RPMI7951 (cell line): ENCODE data around the gene SPEN. TPM values are rescaled to one million over a fixed set of nuclear protein-coding genes. Genes with fewer than 3 reads are reported as not detected.

Source experiments
- DNase-seq: peaks from one replicate; pipeline ENCODE4 v3.0.0-alpha.2; 2012; ENCODE audit warnings: low read depth
- total RNA-seq: library from RNA; depleted of rRNA; stranded (reverse); fragments of >200 nt; shearing (Covaris generic); gene quantifications from 2 replicates; pipeline ENCODE4 v1.2.3, GENCODE V29; 2014

Gene SPEN
- total RNA-seq, 1 experiment from 2014 or later, result 14.1 TPM

DNA sequence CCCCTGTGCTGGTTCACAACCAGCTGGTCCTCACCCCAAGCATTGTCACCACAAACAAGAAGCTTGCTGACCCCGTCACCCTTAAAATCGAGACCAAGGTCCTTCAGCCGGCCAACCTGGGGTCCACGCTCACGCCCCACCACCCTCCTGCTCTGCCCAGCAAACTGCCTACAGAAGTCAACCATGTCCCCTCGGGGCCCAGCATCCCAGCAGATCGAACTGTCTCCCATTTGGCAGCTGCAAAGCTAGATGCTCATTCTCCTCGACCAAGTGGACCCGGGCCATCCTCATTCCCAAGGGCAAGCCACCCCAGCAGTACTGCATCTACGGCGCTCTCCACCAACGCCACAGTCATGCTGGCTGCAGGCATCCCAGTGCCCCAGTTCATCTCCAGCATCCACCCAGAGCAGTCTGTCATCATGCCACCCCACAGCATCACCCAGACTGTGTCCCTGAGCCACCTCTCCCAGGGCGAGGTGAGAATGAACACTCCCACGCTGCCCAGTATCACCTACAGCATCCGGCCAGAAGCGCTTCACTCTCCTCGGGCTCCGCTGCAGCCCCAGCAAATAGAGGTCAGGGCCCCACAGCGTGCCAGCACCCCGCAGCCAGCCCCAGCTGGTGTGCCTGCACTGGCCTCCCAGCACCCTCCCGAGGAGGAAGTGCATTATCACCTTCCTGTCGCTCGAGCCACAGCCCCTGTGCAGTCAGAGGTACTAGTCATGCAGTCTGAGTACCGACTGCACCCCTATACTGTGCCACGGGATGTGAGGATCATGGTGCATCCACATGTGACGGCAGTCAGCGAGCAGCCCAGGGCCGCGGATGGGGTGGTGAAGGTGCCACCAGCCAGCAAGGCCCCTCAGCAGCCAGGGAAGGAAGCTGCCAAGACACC is 87.8 kb downstream of the SPEN start:
- DNase-seq, result no peak

DNA sequence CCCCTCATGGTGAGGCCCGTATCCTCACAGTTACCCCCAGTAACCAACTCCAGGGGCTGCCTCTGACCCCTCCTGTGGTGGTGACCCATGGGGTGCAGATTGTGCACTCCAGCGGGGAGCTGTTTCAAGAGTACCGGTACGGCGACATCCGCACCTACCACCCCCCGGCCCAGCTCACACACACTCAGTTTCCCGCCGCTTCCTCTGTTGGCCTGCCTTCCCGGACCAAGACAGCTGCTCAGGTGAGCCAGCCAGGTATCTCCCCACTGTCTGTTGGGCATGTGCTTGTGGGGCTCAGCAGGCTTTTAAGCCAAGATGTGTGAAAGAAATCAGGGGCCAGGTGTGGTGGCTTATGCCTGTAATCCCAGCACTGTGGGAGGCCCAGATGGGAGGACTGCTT is 88.5 kb downstream of the SPEN start:
- DNase-seq, result no peak

DNA sequence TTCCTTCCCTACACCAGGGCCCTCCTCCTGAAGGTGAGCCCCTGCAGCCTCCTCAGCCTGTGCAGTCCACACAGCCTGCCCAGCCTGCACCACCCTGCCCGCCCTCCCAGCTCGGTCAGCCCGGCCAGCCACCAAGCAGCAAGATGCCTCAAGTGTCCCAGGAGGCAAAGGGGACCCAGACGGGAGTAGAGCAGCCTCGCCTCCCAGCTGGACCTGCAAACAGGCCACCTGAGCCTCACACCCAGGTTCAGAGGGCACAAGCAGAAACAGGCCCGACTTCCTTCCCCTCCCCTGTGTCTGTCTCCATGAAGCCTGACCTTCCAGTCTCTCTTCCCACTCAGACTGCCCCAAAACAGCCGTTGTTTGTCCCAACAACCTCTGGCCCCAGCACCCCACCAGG is 89.6 kb downstream of the SPEN start:
- DNase-seq, result no peak

DNA sequence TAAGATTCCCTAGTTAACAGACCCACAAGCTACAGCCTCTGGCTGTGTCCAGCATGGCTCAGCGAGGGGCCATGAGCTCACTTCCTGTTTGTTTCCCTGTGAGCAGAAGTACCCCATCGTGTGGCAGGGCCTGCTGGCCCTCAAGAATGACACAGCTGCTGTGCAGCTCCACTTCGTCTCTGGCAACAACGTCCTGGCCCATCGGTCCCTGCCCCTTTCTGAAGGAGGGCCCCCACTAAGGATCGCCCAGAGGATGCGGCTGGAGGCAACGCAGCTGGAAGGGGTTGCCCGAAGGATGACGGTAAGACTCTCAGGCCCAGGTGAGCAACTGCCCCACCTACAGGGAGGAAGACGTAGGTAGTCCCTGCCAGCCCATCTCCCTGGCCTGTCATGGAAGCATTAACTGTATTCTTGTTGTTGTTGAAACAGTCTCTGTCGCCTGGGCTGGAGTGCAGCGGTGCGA is 90.2 kb downstream of the SPEN start:
- DNase-seq, result peak; percentile 35

DNA sequence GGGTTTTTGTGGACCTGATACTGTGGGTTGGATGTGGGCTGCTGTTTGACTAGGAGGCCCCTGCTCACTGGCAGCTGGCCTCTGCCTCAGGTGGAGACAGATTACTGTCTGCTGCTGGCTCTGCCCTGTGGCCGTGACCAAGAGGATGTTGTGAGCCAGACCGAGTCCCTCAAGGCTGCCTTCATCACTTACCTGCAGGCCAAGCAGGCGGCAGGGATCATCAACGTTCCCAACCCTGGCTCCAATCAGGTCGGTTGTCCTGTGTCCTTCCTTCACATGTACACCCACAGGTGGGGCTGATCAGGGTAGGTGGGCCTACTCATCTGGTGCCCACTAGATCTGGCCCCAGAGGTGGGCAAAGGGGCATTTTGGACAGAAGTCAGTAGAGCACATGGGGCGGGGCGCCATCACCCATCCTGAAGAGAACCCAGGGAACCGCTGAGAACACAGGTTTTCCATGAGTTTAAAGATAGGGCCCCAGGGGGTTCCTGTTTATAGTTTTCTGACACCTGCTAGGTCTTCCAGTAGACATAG is 91.2 kb downstream of the SPEN start:
- no peak for DNase-seq

DNA sequence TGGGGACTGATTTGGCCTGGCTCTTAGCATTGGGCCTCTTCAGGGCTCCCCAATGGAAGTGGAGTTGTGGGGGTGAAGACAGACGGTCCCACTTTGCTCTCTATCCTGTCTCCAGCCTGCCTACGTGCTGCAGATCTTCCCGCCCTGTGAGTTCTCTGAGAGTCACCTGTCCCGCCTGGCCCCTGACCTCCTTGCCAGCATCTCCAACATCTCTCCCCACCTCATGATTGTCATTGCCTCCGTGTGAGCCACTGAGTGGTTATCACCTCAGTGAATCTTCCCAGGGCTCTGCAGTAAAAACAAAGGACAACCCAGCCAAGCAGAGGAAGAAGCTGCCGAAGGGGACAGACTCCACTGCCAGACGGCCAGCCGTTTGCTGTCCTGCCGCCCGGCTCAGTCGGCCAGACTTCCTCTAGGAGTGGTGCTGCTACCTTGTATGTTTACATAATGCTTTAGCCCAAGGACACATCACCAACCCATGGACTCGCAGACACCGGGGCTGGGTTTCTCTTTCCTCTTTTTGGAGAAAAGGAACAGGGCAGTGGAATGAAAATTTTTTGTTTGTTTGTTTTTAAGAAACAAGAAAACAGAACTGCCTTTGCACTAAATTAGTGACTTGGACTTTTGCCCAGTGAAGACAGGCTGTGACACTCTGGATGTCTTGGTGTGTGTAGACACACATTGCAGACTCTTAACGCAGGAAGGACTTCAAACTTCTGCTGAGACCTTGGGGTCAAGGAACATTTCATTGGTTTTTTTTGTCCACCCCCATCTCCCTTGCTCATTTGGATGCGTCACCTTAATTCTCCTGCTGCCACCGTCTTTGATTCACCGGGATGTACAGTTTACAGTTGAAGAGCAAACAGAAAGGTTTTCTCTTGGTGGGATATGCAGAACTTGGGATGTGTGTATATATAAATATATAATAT is 91.9 kb downstream of the SPEN start:
- DNase-seq, result peak; percentile 74

DNA sequence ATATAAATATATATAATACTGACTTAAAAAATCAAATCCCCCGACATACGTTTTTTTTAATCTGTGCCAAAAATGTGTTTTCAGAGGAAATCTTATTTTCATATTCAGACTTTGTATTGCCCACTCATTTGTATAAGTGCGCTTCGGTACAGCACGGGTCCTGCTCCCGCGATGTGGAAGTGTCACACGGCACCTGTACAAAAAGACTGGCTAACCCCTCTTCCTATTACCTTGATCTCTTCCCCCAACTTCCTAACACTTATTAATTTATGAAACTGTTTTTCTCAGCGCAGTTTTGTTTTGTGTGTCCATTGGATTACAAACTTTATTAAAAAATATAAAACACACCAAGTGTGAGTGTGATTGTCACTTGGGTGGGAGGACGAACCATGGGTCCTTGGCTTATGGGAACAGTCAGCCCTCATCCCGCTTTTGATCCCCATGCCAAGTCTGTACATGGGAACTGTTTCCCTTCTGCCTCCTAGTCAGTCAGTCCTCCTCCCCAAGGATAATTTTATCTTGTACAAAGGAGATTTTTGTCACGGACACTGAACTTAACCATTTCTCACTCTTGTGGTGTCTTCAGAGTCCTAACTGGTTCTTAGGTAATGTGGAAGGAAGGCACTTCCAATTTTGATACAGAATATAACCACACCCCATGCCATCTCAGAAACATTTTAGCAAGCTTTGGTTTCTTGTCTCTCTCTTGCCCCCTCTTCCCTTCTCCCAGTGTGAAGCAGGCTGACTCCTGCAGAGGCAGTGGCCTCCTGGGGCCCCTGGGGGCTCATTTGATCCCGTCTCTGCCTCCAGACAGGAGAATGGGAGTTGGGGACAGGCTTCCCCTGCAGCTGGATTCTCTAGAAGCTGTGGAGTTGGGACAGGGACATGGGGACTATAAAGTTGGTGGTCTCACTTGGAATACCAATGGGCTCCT is 92.9 kb downstream of the SPEN start:
- DNase-seq, result no peak

DNA sequence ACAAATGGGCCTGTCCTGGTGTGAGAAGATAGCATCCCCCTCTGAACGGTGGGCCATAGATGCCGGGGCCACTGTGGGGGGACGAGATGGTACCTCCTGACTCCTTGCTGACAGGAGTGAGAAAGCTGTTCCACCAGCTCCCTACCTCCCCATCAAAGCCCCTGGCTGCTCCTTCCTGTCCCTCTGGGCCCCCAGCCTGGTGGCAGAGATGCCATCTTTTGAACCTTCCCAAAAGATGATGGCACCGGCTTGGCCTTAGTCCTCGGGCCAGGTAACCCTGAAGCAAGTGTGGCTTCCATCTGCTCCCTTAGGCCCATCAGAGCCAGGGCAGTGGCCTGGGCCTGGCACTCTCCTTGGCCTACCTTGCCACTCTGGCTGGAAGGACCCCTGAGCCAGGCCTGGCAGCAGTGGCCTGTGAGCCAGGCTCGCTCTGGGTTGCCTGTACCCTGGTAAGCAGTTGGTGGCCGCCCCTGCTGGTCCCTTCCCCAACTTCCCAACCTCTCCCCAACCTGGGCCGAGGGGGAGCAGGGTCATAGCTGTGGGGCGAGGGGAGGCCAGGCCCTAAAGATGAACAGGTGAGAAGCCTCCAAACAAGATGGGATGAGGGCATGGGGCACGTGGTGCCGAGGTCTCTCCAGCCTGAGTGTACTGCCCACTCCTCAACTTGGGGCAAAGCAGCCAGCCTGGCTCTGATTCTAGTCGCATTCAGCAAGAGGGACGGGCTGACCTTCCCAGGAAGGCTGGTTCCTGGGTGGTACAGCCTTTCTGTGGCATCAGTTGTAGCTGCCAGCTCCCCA is 93.7 kb downstream of the SPEN start:
- DNase-seq, result no peak

DNA sequence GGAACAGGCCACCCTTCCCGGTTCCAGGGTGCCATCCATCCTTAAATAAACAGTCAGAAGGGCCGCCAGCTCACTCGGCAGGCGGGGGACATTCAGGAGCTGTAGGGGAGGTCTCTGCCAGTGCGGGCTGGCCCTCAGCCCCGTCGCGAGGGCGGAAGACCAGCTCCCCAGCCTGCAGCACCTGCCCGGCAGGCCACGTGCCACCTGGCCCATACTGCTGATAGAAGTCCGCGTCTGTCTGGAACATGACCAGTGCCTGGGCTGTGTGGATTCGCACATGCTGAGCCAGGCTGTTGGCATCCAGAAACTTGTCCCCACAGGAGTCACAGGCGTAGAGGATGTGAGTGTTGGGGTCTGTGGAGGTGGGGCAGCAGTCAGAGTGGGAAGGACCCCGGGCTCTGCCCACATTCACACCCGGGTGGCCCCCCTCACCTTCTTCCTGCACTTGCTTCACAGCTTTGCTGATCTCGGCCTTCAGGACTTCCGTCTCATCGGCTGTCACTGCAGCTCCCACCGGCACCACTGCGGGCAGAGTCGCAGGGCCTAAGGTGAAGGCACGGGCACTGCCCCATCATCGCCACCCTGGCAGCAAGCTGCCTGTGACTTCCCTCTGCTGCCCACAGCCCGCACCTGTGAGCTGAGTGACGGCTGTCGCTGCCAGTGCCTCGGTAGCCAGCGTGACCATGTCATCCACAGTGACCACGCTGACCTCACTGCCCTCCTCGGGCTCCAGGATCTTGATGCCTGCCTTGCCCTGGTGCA is 94.6 kb downstream of the SPEN start:
- DNase-seq, result no peak

DNA sequence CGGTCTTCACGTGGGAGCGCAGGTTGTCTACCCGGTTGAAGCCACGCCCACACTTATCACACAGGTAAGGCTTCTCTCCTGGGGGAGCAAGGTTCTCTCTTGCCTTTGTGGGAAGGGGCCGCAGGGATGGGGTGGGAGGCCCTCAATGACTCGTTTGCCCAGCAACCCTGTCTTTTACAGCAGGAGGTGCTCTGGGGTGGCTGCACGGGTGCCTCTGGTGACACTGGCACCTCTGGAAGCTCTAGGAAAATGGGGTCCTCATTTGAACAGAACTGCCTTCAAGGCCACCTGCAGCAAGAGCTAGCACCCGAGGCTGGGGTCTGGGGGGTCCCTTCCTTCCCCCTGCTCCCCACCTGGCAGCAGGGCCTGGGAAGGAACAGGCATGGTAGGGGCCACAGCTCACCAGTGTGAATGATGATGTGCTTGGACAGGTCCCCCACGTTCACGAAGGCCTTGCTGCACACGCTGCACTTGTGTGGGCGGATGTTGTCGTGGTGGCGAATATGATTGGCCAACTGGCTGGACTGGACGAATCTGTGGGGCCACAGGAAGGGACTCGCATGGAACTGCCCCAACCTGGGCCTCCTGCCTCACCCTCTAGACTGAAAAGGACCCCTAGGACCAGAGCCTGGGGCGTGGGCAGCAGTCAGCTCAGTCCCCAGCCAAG is 95.3 kb downstream of the SPEN start:
- no peak for DNase-seq

DNA sequence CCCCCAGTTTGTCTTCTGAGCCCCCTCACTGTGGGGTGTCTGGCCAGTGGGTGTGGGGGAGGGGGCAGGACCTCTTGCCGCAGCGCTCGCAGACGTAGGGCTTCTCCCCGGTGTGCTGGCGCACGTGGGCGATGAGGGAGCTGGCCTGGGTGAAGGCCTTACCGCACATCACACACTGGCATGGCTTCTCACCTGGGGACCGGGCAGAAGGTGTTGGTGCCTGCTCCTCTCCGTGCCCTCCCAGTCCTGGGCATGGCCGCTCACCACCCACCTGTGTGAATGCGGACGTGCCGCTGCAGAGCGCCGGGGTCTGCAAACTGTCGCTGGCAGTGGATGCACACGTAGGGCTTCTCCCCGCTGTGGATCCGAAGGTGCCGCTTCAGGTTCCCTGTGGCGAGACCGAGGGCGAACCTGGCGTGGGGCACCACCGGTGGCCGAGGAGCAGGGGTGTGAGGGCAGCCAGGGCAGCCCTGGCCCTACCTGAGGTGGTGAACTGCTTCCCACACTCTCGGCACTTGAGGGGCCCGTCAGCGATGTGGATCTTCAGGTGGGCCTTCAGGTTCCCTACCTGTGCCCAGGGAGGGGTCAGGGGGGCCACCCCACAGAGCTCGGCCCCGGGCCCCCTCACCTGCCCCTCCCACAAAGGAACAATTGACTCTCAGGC is 96.0 kb downstream of the SPEN start:
- DNase-seq, result no peak

DNA sequence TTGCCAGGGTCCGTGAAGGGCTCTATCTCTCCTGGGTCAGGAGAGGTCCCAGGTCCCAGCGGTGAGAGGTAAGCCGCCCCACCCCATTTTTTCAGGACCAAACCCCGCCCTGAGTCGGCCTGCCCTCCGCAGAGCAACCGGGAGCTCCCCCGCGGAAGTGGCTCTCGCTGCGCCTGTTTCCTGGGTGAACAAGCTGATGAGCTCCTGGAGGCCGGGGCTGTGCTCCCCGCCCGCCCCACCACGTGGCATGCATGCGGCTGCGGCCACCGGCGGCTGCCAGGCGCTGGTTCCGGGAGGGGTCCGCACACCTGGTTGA is 96.4 kb downstream of the SPEN start:
- DNase-seq, result no peak

DNA sequence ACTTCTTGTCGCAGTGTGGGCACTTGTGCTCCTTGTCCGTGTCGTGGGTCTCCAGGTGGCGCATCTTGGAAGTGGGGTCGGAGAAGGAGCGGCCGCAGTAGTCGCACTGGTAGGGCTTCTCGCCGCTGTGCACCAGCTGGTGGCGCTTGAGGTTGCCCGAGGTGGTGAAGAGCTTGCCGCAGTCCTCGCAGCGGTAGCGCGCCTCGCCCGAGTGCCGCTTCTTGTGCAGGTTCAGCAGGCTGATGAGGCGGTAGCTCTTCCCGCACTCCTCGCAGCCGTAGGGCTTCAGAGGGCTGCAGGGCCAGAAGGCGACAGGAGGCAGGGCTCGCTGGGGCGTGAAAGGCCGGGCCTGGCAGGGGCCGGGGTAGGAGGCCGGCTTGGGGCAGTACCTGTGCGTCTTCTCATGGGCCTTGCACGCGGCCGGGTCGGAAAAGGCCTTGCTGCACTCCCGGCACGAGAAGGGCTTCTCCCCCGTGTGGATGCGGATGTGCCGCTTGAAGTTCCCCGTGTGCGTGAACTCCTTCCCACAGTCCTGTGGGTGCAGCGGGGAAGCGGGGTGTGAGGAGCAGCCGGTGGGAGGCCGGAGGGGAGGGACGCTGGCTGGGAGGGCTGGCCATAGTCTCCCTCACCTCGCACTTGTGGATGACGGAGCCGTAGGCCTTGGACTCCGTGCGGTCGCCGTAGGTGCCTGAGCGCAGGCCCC is 97.0 kb downstream of the SPEN start:
- no peak for DNase-seq

DNA sequence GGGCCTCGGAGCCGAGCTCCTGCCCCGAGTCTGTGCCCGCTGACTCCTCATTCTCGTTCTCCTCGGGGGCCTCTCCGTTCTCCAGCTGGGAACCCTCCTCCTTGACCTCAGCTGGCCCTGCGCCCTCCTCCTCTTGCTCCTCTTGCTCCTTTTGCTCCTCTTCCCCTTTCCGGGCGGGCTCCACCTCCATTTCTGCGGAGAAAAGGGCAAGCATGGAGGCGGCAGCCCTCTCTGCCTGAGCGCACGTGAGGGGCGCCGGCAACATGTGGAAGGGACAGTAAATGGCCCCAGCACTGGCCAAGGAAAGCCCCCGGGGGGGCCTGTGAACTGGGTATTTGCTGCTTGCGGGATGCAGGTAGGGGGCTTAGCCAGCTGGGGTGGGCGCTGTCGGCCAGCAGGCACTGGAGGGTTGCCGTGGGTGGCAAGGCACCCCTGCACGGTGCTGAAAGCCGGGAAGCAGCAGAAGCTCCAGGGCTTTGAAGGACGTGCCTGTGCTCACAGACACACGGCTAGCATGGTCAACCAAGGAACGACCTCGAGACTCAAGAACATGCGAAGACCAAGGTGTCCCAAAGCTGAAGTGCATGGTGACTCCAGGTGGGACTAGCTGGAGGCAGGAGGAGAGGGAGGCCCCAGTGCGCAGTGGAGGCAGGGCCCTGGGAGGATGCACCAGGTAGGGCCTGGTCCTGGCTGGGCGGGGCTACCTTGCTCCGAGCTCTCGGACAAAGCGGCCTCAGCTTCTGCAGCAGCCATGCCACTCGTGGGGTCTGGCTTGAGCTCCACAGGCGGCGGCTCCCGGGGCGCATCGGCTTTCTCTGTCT is 97.7 kb downstream of the SPEN start:
- no peak for DNase-seq

DNA sequence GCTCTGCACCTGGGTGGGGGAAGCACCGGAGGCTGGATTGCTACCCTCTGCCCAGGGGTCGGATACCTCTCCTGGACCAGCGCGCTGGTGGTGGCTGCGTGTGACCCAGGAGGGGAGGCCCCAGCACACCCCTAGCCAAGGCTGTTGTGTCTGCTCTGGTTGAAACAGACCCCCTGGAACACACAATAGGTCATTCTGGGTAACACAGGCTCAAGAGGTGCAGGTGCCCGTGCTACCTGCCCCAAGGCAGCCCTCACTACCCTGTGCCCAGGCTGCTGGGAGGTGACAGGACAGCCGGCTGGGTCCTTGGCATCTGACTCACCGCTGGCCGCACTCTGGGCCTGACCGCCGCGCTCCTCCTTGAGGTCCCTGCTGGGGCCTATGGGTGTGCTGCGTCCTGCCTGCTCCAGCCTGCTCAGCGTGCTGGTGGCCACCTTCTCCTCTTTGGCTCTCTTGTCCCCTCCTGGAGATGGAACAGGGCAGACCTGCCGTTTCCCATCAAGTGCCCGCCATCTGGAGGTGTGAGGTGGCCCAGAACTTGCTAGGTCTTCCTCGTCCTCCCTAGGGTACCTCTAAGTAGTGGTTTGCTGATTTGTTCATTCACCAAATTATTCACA is 98.4 kb downstream of the SPEN start:
- DNase-seq, result no peak

DNA sequence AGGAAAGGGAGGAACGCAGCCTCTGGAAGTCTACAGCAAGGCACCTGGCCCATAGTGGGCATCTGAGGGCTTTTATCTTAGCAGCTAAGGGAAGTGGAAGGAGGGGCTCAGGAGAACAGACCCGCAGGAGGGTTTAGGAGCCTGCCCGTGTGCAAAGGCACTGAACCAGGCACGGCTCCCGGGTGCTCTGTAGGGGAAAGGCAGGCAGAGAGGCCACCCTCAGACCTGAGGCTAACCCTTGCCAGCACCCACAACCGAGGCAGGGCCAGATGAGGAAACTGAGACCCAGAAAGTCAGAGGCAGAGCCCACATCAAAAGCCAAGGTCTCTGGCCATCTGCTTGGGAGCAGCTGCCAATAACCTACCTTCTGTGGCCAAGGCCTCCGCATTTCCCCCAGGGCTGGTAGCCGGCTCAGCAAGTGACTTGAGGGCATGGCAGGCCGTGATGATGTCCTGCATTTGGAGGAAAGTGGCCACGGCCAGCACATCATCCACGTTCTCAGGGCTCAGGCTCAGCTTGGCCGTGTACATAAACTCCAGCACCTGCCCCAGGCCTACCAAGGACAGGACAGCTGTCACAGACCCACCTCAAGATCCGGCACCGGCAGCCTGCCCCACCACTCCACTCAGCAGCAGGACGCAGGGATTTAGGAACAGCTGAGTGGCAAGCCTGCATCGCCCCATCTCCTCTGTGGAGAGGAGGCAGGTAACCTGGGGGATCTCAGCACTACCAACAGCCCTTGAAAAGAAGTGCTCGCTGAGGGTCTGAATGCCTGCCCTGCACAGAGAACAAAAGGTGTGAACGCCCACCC is 99.3 kb downstream of the SPEN start:
- DNase-seq, result no peak
